Activated CD4-positive, alpha-beta T cell treated with anti-CD3 and anti-CD28 coated beads, Interleukin-2, amount 10 ng/mL, durations not matched to agents 24 days and 14 days (primary cell): Measurements from ENCODE around the gene FXYD7. TPM values are rescaled to one million over a fixed set of nuclear protein-coding genes. Genes with fewer than 3 reads are reported as not detected.
"Not testable (repeated sequence)": the region's sequence is repeated elsewhere in the genome, so short reads cannot be mapped to it uniquely, and the experiment has no call there.

ENCODE experiments used
- DNase-seq: peaks from one replicate; pipeline ENCODE4 v3.0.0; 2022
- H3K27ac Mint-ChIP-seq: one replicate; pipeline ENCODE4 v1.8.0; 2022; ENCODE audit warnings: mild to moderate bottlenecking, mixed read lengths
- H3K27me3 Mint-ChIP-seq: one replicate; pipeline ENCODE4 v1.8.0; 2022; ENCODE audit warnings: mixed read lengths
- H3K36me3 Mint-ChIP-seq: one replicate; pipeline ENCODE4 v1.8.0; 2022; ENCODE audit warnings: low read depth, mild to moderate bottlenecking, mixed read lengths
- H3K4me1 Mint-ChIP-seq: one replicate; pipeline ENCODE4 v1.8.0; 2021; ENCODE audit warnings: mixed read lengths
- H3K4me3 Mint-ChIP-seq: one replicate; pipeline ENCODE4 v1.8.0; 2022; ENCODE audit warnings: mild to moderate bottlenecking, moderate library complexity, mixed read lengths
- H3K9me3 Mint-ChIP-seq: one replicate; pipeline ENCODE4 v1.8.0; 2021; ENCODE audit warnings: mixed read lengths
- intact Hi-C: fragments of 100-400 bp; cut with micrococcal nuclease; formaldehyde crosslinking; loops from one replicate; pipeline ENCODE4 v1.15.1; 2023
- total RNA-seq: library from RNA; stranded (reverse); gene quantifications from 2 replicates; pipeline ENCODE4 v1.2.3, GENCODE V29; 2022

Gene FXYD7
- total RNA-seq, 1 donor from 2014 or later = 0.23 TPM

- Mint-ChIP-seq H3K4me3 (no peak overlapping the region), H3K36me3 (no peaks in the 10 kb centered on the region), H3K9me3 (peaks cover 6% of the 10 kb centered on the region), H3K27ac (no peak overlapping the region), H3K27me3 (peaks cover 5% of the 10 kb centered on the region), H3K4me1 (peaks cover 11% of the 10 kb centered on the region)
- no peak for DNase-seq
- intact Hi-C loops = no loop called here
Measured at GRCh38 chr19:35127871-35128270, 15.2 kb upstream of the FXYD7 start.

GRCh38 chr19:35128398-35129057, 14.5 kb upstream of the FXYD7 start:
- H3K9me3 Mint-ChIP-seq = peaks cover 9% of the 10 kb centered on the region
- H3K27me3 Mint-ChIP-seq = peaks cover 5% of the 10 kb centered on the region
- H3K4me1 Mint-ChIP-seq = peaks cover 11% of the 10 kb centered on the region
- intact Hi-C loops = no loop called here
- no peak overlapping the region for H3K4me3 Mint-ChIP-seq
- no peak for DNase-seq
- no peak overlapping the region for H3K27ac Mint-ChIP-seq
- H3K36me3 Mint-ChIP-seq = no peaks in the 10 kb centered on the region

GRCh38 chr19:35129724-35130274, 13.3 kb upstream of the FXYD7 start:
- H3K9me3 Mint-ChIP-seq, H3K36me3 Mint-ChIP-seq, H3K27me3 Mint-ChIP-seq, DNase-seq, H3K4me1 Mint-ChIP-seq, H3K27ac Mint-ChIP-seq, intact Hi-C loops, H3K4me3 Mint-ChIP-seq: not testable (repeated sequence)

DNA sequence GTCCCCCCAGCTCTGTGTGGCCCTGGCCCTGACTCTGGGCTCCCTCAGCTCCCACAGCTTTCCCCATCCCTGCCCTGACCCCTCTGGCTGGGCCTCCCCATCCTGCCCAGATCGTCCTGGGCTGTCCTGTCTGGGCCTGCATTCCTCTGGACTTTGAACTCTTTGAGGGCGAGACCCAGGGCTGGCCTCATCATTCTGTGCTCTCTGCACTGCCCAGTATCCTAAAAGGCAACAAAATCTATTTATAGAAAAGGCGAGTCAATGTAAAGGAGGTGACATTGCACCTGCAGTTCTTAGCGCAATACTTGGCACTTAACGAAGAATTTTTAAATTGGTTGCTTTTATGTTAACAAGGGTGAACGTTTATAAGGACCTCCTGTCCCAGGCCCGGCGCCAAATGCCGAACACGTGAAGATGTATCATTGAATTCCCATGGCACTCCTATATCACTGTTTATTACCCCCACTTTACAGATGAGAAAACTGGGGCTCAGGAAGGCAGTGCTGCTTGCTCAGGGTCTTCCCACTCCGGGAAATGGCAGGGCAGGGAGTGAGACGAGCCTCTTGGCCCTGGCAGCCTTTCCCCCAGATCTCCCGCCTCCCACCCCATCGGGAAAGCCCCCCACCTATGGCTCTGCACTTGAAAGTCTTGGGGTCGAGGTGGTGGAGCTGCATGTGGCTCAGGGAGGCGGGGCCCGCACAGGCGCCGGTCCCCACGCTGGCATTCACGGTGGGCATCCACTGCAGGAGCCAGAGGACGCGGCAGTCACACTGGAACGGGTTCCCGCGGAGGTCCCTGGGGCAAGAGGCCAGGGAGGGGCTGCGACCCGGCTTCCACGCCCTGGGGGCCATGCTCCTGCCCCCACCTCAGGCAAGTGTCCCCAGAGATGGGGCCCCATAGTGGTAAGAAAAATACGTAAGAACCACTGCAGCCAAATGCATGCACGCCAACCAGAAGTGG, 12.0 kb upstream of the FXYD7 start:
- DNase-seq = no peak
- peaks cover 9% of the 10 kb centered on the region for H3K9me3 Mint-ChIP-seq
- intact Hi-C loops = no loop called here
- peaks cover 7% of the 10 kb centered on the region for H3K27me3 Mint-ChIP-seq
- no peak overlapping the region for H3K4me3 Mint-ChIP-seq
- peaks cover 6% of the 10 kb centered on the region for H3K4me1 Mint-ChIP-seq
- H3K27ac Mint-ChIP-seq = no peak overlapping the region
- no peaks in the 10 kb centered on the region for H3K36me3 Mint-ChIP-seq

DNA sequence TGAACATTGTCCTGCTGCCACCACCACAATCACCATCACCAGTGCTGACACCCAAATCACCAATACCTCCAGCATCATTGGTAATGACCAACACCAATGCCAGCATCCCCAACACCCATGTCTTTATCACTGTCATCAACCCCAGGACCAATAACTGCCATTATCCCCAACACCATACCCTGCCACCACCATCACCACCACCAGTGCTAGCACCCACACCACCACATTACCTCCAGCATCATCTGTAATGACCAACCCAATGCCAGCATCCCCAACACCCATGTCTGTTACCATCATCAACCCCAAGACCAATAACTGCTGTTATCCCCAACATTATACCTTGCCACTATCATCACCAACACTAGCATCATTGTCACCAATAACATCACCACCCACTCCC, 10.8 kb upstream of the FXYD7 start:
- H3K4me1 Mint-ChIP-seq = peaks cover 6% of the 10 kb centered on the region
- intact Hi-C loops = no loop called here
- no peak for DNase-seq
- H3K4me3 Mint-ChIP-seq = no peak overlapping the region
- H3K27me3 Mint-ChIP-seq = peaks cover 10% of the 10 kb centered on the region
- H3K27ac Mint-ChIP-seq = no peak overlapping the region
- no peaks in the 10 kb centered on the region for H3K36me3 Mint-ChIP-seq
- peaks cover 9% of the 10 kb centered on the region for H3K9me3 Mint-ChIP-seq

DNA sequence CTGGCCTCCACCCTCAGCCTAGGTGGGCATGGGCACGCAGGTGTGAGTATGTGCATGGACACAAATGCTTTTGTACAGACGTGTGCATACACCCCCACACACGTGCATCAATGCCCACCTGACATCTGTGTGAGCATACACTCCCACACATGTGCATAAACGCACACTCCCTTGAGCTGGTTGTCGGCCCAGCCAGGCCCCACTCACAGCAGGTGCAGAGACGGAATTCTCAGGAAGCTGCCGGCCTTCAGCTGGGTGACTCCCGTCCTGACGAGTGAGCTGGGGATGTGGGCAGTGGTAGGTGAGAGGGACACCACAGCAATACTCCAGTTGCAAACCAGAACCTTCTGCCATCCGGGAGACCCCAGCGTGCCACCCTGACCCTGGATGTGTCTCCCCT, 9.2 kb upstream of the FXYD7 start:
- peaks cover 7% of the 10 kb centered on the region for H3K4me1 Mint-ChIP-seq
- intact Hi-C loops = no loop called here

DNA sequence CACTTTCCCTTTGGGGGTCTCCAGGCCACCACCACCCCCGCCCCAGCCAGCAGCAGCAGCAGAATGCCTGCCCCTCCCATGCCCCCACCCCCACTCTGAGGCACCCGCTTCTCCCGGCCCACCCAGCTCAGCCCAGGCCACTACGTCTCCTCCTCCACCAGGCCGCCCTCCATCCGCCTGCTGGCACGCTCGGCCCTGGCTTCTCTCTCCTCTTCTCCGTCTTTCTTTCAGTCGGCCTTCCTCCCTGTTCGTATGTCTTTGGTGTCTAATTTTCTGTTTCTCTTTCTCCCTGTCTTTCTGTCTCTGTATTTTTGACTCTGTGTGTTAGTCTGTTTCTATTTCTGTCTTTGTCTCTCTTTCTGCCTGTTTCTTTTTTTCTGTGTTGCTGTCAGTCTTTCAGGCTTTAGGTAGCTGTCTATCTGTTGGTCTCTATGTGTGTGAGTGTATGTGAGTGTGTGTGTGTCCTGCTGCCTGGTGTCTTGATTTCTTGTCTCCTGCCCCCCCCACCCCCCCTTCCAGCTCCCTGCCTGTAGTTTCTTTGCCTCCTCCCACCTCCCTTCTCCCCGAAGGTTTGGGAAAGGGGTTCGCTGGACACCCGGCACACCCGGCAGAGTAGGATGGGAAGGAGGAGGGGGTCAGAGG, 8.3 kb upstream of the FXYD7 start, which contains the start of gene LGI4:
Gene LGI4, minus strand, starts transcription at position 459 of the 642 bp plus-strand sequence. Its CDS starts 379 bp downstream, at position 80.
- no peaks in the 10 kb centered on the region for H3K36me3 Mint-ChIP-seq
- H3K27me3 Mint-ChIP-seq = peaks cover 10% of the 10 kb centered on the region
- no peak within 1 kb of the TSS for H3K27ac Mint-ChIP-seq
- H3K4me3 Mint-ChIP-seq = no peak within 1 kb of the TSS
- H3K4me1 Mint-ChIP-seq = peaks cover 7% of the 10 kb centered on the region
- H3K9me3 Mint-ChIP-seq = peaks cover 9% of the 10 kb centered on the region
- intact Hi-C loops = loop anchor here (1.0 kb wide), 2 partner anchors 20 to 67 kb away; no protein-coding TSS in a partner anchor
- DNase-seq = no peak

More for the DNA sequence above, 9.2 kb upstream of the FXYD7 start:
- peaks cover 12% of the 10 kb centered on the region for H3K27me3 Mint-ChIP-seq
- DNase-seq = no peak
- H3K27ac Mint-ChIP-seq = no peak overlapping the region
- peaks cover 9% of the 10 kb centered on the region for H3K9me3 Mint-ChIP-seq
- no peak overlapping the region for H3K4me3 Mint-ChIP-seq
- no peaks in the 10 kb centered on the region for H3K36me3 Mint-ChIP-seq

DNA sequence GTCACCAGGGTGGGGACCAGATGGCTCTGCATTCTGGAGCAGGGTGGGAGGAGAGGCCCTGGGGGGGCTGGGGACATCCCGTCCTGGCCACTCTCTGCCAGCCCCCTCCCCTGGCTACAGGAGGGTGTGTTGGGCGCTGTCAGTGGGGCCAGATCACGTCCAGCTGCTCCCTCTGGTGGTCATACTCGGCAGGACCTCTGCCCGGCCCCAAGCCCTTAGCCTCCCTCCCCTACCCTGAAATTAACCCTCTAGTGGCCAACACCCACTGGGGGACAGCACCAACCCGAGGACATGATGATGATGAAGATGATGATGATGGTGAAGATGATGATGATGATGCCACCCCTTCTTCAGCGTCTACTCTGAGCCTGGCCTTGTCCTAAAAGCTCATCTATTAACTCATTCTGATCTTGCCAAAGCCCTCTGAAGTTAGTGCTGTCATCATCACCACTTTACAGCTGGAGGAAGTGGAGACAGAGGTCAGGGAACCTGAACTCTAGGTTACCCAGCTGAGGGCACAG, 7.6 kb upstream of the FXYD7 start:
- no peak overlapping the region for H3K4me3 Mint-ChIP-seq
- H3K4me1 Mint-ChIP-seq = peaks cover 7% of the 10 kb centered on the region
- H3K27ac Mint-ChIP-seq = no peak overlapping the region
- intact Hi-C loops = loop anchor here (1.0 kb wide), 2 partner anchors 21 to 68 kb away; no protein-coding TSS in a partner anchor
- H3K27me3 Mint-ChIP-seq = peaks cover 8% of the 10 kb centered on the region
- H3K36me3 Mint-ChIP-seq = no peaks in the 10 kb centered on the region
- peak; percentile 90 for DNase-seq
- peaks cover 9% of the 10 kb centered on the region for H3K9me3 Mint-ChIP-seq

- peaks cover 13% of the 10 kb centered on the region for H3K4me1 Mint-ChIP-seq
- H3K27me3 Mint-ChIP-seq = peaks cover 10% of the 10 kb centered on the region
- no peak overlapping the region for H3K27ac Mint-ChIP-seq
- H3K4me3 Mint-ChIP-seq = no peak overlapping the region
- no peaks in the 10 kb centered on the region for H3K36me3 Mint-ChIP-seq
- peaks cover 9% of the 10 kb centered on the region for H3K9me3 Mint-ChIP-seq
- no peak for DNase-seq
- intact Hi-C loops = no loop called here
Measured at GRCh38 chr19:35136231-35136630, 6.8 kb upstream of the FXYD7 start.

GRCh38 chr19:35136977-35137702, 5.9 kb upstream of the FXYD7 start:
- Mint-ChIP-seq H3K27ac (no peak overlapping the region), H3K4me1 (peaks cover 21% of the 10 kb centered on the region), H3K4me3 (no peak overlapping the region), H3K9me3 (peaks cover 9% of the 10 kb centered on the region), H3K27me3 (peaks cover 12% of the 10 kb centered on the region), H3K36me3 (no peaks in the 10 kb centered on the region)
- no peak for DNase-seq
- intact Hi-C loops = no loop called here

- Mint-ChIP-seq H3K4me3 (no peak within 1 kb of the TSS), H3K27me3 (peaks cover 12% of the 10 kb centered on the region), H3K4me1 (peaks cover 23% of the 10 kb centered on the region), H3K27ac (no peak within 1 kb of the TSS), H3K9me3 (no peaks in the 10 kb centered on the region), H3K36me3 (no peaks in the 10 kb centered on the region)
- no peak for DNase-seq
- intact Hi-C loops = no loop called here
Measured at GRCh38 chr19:35138305-35138892, 4.7 kb upstream of the FXYD7 start, which contains the start of gene FXYD1. Gene FXYD1 (plus strand): TSS chr19:35138824. CDS start chr19:35140080, 1,256 bp downstream.

GRCh38 chr19:35140207-35140961, 2.7 kb upstream of the FXYD7 start:
- H3K27ac Mint-ChIP-seq = no peak overlapping the region
- H3K4me1 Mint-ChIP-seq = peaks cover 35% of the 10 kb centered on the region
- H3K36me3 Mint-ChIP-seq = no peaks in the 10 kb centered on the region
- H3K9me3 Mint-ChIP-seq = no peaks in the 10 kb centered on the region
- peak; percentile 61 for DNase-seq
- intact Hi-C loops = no loop called here
- peak overlapping the region; percentile 43 for H3K4me3 Mint-ChIP-seq
- H3K27me3 Mint-ChIP-seq = peaks cover 23% of the 10 kb centered on the region
